Right atrium auricular region (tissue), 2 donors: ENCODE data around the gene MAPK14. TPM values are rescaled to one million over a fixed set of nuclear protein-coding genes. Genes with fewer than 3 reads are reported as not detected.
A peak's percentile ranks its signal among the peaks of the same experiment; 100 is the strongest.

Experiments
- DNase-seq: peaks from one replicate; pipeline ENCODE4 v3.0.0-alpha.2; 2019; ENCODE audit warnings: low spot score
- H3K27ac ChIP-seq, 2 donors: fragments of 200-600 bp; sonication (generic); 1 replicate in 1 of 2; 2 replicates in 1 of 2; pipeline ENCODE4 v1.5.1; 2016 to 2019
- H3K27me3 ChIP-seq, 2 donors: fragments of 200-600 bp; sonication (generic); one replicate each; pipeline versions ENCODE4 v1.5.1 to v1.6.0; 2017 to 2019
- H3K36me3 ChIP-seq: fragments of 200-600 bp; sonication (generic); one replicate; pipeline ENCODE4 v1.5.1; 2016
- H3K4me1 ChIP-seq, 2 donors: fragments of 200-600 bp; sonication (generic); one replicate each; pipeline versions ENCODE4 v1.5.1 to v1.6.0; 2017 to 2019
- H3K4me3 ChIP-seq, 2 donors: fragments of 200-600 bp; sonication (generic); 1 replicate in 1 of 2; 2 replicates in 1 of 2; pipeline ENCODE4 v1.5.1; 2017 to 2019; ENCODE audit warnings: mild to moderate bottlenecking in 1 of 2, moderate library complexity in 1 of 2
- H3K9me3 ChIP-seq, 2 donors: fragments of 200-600 bp; sonication (generic); one replicate each; pipeline ENCODE4 v1.5.1; 2019
- CTCF ChIP-seq, 2 donors: fragments of 200-600 bp; sonication (generic); IDR thresholded peaks; one replicate each; pipeline ENCODE4 v1.5.1; 2019; ENCODE audit warnings: antibody characterized with exemption in 2 of 2
- total RNA-seq, 2 donors: library from RNA; depleted of rRNA; stranded (reverse); fragments of >200 nt; gene quantifications; one replicate each; pipeline ENCODE4 v1.1.0, GENCODE V29; 2016

MAPK14 gene
- total RNA-seq, 2 donors from 2014 or later: 39.1 to 46.7 TPM

- DNase-seq: no peak
- Histone ChIP-seq H3K27ac (no peak overlapping the region), H3K9me3 (no peaks in the 10 kb centered on the region), H3K4me3 (no peak overlapping the region), H3K36me3 (no peaks in the 10 kb centered on the region), H3K4me1 (peaks cover 0 to 23% of the 10 kb centered on the region in 2 donors), H3K27me3 (no peaks in the 10 kb centered on the region)
- TF ChIP-seq CTCF (IDR thresholded peaks at IDR 0.05): no peak
Measured at GRCh38 chr6:36125575-36125974, 98.0 kb downstream of the MAPK14 start.

GRCh38 chr6:36126121-36126520 is 98.5 kb downstream of the MAPK14 start:
- no peak overlapping the region for H3K4me3 ChIP-seq
- H3K4me1 ChIP-seq: peaks cover 0 to 23% of the 10 kb centered on the region in 2 donors
- H3K9me3 ChIP-seq: no peaks in the 10 kb centered on the region
- H3K27me3 ChIP-seq: no peaks in the 10 kb centered on the region
- H3K36me3 ChIP-seq: no peaks in the 10 kb centered on the region
- H3K27ac ChIP-seq: no peak overlapping the region
- DNase-seq: no peak
- no peak for TF ChIP-seq CTCF (IDR thresholded peaks at IDR 0.05)

DNA sequence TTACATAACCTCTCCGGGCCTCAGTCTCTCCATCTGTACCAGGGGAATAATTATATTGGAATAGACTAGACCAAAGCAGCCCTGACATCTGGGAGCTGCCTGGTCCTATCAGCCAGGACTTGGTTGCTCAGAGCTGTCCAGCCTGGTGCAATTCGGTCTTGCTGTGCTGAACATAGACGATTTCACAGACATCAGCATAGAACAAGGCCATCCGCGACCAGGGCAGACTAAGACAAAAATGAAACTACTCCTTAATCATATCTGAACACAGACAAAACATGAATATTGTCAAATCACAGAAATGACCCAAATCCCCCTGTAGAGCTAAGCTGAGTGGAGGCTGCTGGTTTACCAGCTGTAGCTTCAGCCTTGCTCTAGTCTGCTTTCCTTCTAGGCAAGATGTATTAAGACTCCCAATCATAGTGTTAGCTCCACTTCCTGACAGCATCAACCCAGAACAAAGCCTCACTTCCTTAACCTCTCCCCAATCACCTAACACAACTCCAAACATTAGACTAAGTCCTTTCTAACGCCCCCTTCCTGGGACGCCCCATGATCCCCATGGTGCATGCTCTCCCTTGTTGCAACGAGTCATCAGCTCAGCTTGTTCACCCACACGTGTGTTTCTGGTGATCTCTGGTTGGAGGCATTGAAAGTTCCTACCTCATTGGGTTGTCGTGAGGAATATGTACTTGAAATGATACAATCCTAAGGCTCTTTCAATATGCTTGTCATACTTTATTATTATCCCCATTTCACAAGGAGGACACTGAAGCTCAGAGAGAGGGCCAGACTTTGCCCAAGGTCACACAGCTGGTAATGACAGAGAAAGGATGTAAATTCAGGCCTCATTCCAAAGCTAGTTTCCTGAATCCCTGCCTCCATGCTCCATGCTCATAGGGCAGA is 99.2 kb downstream of the MAPK14 start:
- Histone ChIP-seq H3K4me3 (no peak overlapping the region), H3K36me3 (no peaks in the 10 kb centered on the region), H3K27me3 (no peaks in the 10 kb centered on the region), H3K9me3 (no peaks in the 10 kb centered on the region), H3K4me1 (peaks cover 0 to 24% of the 10 kb centered on the region in 2 donors), H3K27ac (no peak overlapping the region)
- TF ChIP-seq CTCF (IDR thresholded peaks at IDR 0.05): no peak
- no peak for DNase-seq

DNA sequence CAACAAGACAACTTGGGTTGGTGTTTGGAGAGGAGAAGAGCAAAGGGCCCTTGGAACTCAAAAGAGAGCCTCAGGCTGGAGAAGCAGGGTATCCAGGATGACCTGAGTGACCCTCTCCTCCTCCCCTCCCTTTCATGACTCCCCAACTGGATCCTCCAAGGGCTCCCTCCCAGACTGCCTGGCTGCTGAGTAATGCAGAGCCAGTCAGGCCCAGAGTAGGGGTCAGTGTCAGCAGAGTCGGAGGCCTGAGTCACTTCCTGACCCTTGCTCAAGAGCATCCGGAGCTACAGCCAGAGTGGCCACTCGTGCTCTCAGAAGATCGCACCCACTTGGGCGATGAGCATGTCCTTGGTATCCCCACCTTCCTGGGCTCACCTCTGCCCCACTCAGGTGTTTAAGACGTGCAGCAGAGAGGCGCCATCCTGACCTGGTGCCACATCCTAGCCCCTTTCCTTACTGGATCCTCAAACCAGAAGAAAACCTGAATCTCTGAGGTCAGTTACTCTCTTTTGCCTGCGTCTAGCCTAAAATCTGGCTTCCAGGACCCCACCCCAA is 99.9 kb downstream of the MAPK14 start:
- peaks cover 0 to 28% of the 10 kb centered on the region in 2 donors for H3K4me1 ChIP-seq
- no peaks in the 10 kb centered on the region for H3K9me3 ChIP-seq

GRCh38 chr6:36128073-36128472 is 100.5 kb downstream of the MAPK14 start:
- TF ChIP-seq CTCF (IDR thresholded peaks at IDR 0.05): no peak
- H3K27me3 ChIP-seq: no peaks in the 10 kb centered on the region
- H3K4me1 ChIP-seq: peaks cover 0 to 28% of the 10 kb centered on the region in 2 donors
- H3K27ac ChIP-seq: no peak overlapping the region
- no peak overlapping the region for H3K4me3 ChIP-seq
- H3K9me3 ChIP-seq: no peaks in the 10 kb centered on the region
- no peaks in the 10 kb centered on the region for H3K36me3 ChIP-seq
- no peak for DNase-seq

More for the DNA sequence above, 99.9 kb downstream of the MAPK14 start:
- no peaks in the 10 kb centered on the region for H3K36me3 ChIP-seq
- no peak for TF ChIP-seq CTCF (IDR thresholded peaks at IDR 0.05)
- H3K27ac ChIP-seq: no peak overlapping the region
- DNase-seq: peak; percentile 79
- no peak overlapping the region for H3K4me3 ChIP-seq
- no peaks in the 10 kb centered on the region for H3K27me3 ChIP-seq
